Prostate gland (tissue), 2 donors: ENCODE results near the gene TCAP. TPM values are rescaled to one million over a fixed set of nuclear protein-coding genes. Genes with fewer than 3 reads are reported as not detected.
A peak's percentile ranks its signal among the peaks of the same experiment; 100 is the strongest.

Experiments
- DNase-seq: peaks from one replicate; pipeline ENCODE4 v3.0.0-alpha.2; 2019; ENCODE audit warnings: low spot score
- H3K27ac ChIP-seq, 2 donors: fragments of 200-600 bp; sonication (generic); 2 replicates each; pipeline ENCODE4 v1.5.1; 2017 to 2019
- H3K27me3 ChIP-seq: fragments of 200-600 bp; sonication (generic); replicated peaks from 2 replicates; pipeline ENCODE4 v1.5.1; 2019; ENCODE audit not compliant: insufficient read depth
- H3K36me3 ChIP-seq, 2 donors: fragments of 200-600 bp; sonication (generic); 1 replicate in 1 of 2; 2 replicates in 1 of 2; pipeline versions ENCODE4 v1.5.1 to v1.8.1; 2017 to 2019
- H3K4me1 ChIP-seq: fragments of 200-600 bp; sonication (generic); replicated peaks from 2 replicates; pipeline ENCODE4 v1.5.1; 2019
- H3K4me3 ChIP-seq, 2 donors: fragments of 200-600 bp; sonication (generic); 2 replicates each; pipeline ENCODE4 v1.5.1; 2017 to 2019
- H3K9me3 ChIP-seq: fragments of 200-600 bp; sonication (generic); 2 replicates; pipeline ENCODE4 v1.5.1; 2017
- POLR2A ChIP-seq: fragments of 450-650 bp; IDR thresholded peaks from one replicate; pipeline ENCODE4 v1.6.1; 2016; ENCODE audit warnings: antibody characterized with exemption, mild to moderate bottlenecking
- POLR2AphosphoS5 ChIP-seq: sonication (generic); formaldehyde crosslinking; IDR thresholded peaks from one replicate; pipeline ENCODE4 v1.6.1; 2017; ENCODE audit warnings: antibody characterized with exemption
- WGBS: methylation state at CpG from one replicate; pipeline ENCODE4 v1.1.5; 2018; 5-methylcytosine and 5-hydroxymethylcytosine counted together
- intact Hi-C: fragments of 100-400 bp; cut with DNase I; formaldehyde crosslinking; loops from one replicate; pipeline ENCODE4 v1.14.2; 2022
- total RNA-seq, 2 donors: library from RNA; depleted of rRNA; stranded (reverse); fragments of >200 nt; gene quantifications; one replicate each; pipeline ENCODE4 v1.1.0, GENCODE V29; 2016
- TF ChIP-seq, protein P1 (sequence below), 4 experiments: fragments of 200-600 bp in 2 of 4; fragments of 450-650 bp in 2 of 4; sonication (generic) in 2 of 4; IDR thresholded peaks; 1 replicate in 3 of 4; 2 replicates in 1 of 4; pipeline ENCODE4 v1.5.1; 2016 to 2019; ENCODE audit warnings: antibody characterized with exemption in 4 of 4, mild to moderate bottlenecking in 2 of 4, moderate library complexity in 2 of 4

The TCAP gene
- total RNA-seq, 2 donors from 2014 or later, result 4.3 to 44.3 TPM

DNA sequence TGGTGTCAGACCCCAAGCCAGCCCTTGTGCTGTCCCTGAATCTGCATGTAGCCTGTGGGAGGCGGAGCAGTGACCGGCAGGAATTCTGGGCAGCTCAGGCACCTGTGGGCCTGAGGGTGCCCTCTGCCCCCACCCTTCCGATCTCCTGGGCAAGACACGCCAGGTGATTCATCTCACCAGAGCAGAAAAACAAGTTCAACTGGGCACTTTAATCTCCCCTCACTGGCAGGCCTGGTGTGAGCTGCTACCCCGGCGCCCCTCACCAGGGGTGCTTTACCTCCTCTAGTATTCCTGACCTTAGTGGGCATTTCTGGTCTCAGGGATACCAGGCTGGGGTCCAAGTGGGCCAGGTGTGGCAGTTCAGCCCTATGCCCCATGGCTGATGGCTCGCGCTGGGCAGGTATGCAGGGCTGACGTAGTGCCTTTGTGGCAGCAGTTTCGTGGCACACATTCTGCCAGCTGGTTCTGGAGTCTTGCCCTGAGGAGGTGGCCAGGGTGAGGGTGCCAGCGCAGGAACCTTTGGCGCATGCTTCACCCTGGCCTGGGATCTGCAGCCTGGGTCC is 40.7 kb downstream of the TCAP start:
- peak; percentile 87 for DNase-seq
- Histone ChIP-seq H3K4me1 (peaks cover 48% of the 10 kb centered on the region), H3K4me3 (peak overlapping the region in 1 of 2 donors; percentile 13), H3K36me3 (peaks cover 2 to 20% of the 10 kb centered on the region in 2 donors), H3K27me3 (no peaks in the 10 kb centered on the region), H3K27ac (peak overlapping the region; percentile 98), H3K9me3 (no peaks in the 10 kb centered on the region)
- TF ChIP-seq POLR2A (no peak), POLR2AphosphoS5 (peak; percentile 91)
- TF ChIP-seq, protein P1, sequence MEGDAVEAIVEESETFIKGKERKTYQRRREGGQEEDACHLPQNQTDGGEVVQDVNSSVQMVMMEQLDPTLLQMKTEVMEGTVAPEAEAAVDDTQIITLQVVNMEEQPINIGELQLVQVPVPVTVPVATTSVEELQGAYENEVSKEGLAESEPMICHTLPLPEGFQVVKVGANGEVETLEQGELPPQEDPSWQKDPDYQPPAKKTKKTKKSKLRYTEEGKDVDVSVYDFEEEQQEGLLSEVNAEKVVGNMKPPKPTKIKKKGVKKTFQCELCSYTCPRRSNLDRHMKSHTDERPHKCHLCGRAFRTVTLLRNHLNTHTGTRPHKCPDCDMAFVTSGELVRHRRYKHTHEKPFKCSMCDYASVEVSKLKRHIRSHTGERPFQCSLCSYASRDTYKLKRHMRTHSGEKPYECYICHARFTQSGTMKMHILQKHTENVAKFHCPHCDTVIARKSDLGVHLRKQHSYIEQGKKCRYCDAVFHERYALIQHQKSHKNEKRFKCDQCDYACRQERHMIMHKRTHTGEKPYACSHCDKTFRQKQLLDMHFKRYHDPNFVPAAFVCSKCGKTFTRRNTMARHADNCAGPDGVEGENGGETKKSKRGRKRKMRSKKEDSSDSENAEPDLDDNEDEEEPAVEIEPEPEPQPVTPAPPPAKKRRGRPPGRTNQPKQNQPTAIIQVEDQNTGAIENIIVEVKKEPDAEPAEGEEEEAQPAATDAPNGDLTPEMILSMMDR (IDR thresholded peaks at IDR 0.05), result peak in 2 of 4 experiments; percentile 18 to 57
- WGBS, result 26% methylated on average over 12 of the region's 12 CpGs
- intact Hi-C loops, result no loop called here

- intact Hi-C loops, result no loop called here
- DNase-seq, result no peak
- H3K4me3 ChIP-seq, result no peak overlapping the region
- TF ChIP-seq, protein P1 (IDR thresholded peaks at IDR 0.05), result no peak
- no peak for TF ChIP-seq POLR2A
- TF ChIP-seq POLR2AphosphoS5, result no peak
- peak overlapping the region; percentile 98 for H3K27ac ChIP-seq
- H3K27me3 ChIP-seq, result no peaks in the 10 kb centered on the region
- WGBS, result 30% methylated on average over 8 of the region's 8 CpGs
- peaks cover 2 to 21% of the 10 kb centered on the region in 2 donors for H3K36me3 ChIP-seq
- H3K9me3 ChIP-seq, result no peaks in the 10 kb centered on the region
- peaks cover 45% of the 10 kb centered on the region for H3K4me1 ChIP-seq
Observed at GRCh38 chr17:39706383-39706782, 41.2 kb downstream of the TCAP start.

DNA sequence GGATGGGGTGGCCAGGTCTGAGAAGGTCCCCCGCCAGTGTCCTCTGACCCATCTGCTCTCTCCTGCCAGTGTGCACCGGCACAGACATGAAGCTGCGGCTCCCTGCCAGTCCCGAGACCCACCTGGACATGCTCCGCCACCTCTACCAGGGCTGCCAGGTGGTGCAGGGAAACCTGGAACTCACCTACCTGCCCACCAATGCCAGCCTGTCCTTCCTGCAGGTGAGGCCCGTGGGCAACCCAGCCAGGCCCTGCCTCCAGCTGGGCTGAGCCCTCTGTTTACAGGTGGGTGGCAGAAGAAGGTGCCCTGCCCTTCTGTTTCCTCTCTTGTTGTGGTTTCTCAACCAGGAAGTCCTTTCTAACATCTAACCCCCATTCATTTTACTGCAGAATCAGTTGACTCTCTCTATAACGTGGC is 41.8 kb downstream of the TCAP start:
- no peaks in the 10 kb centered on the region for H3K9me3 ChIP-seq
- H3K36me3 ChIP-seq, result peaks cover 4 to 27% of the 10 kb centered on the region in 2 donors
- peaks cover 40% of the 10 kb centered on the region for H3K4me1 ChIP-seq
- intact Hi-C loops, result no loop called here
- WGBS, result 14% methylated on average over 4 of the region's 7 CpGs
- no peaks in the 10 kb centered on the region for H3K27me3 ChIP-seq
- DNase-seq, result no peak
- H3K4me3 ChIP-seq, result no peak overlapping the region
- H3K27ac ChIP-seq, result peak overlapping the region; percentile 98
- TF ChIP-seq, protein P1 (IDR thresholded peaks at IDR 0.05), result no peak
- peak; percentile 27 for TF ChIP-seq POLR2AphosphoS5

GRCh38 chr17:39709319-39709997 is 44.3 kb downstream of the TCAP start:
- no peak for DNase-seq
- Histone ChIP-seq H3K36me3 (peaks cover 7 to 28% of the 10 kb centered on the region in 2 donors), H3K27me3 (no peaks in the 10 kb centered on the region), H3K4me3 (no peak overlapping the region), H3K4me1 (peaks cover 26% of the 10 kb centered on the region), H3K9me3 (no peaks in the 10 kb centered on the region), H3K27ac (peak overlapping the region in 1 of 2 donors; percentile 98)
- 88% methylated on average over 14 of the region's 14 CpGs for WGBS
- TF ChIP-seq, protein P1 (IDR thresholded peaks at IDR 0.05), result no peak
- no peak for TF ChIP-seq POLR2AphosphoS5
- intact Hi-C loops, result no loop called here
